ENCODE results near the gene INF2. TPM values are rescaled to one million over a fixed set of nuclear protein-coding genes. Genes with fewer than 3 reads are reported as not detected.

Gene INF2
- total and polyA plus RNA-seq, 2 donors (not counting 3 experiments of a cell fraction or from before 2014, with no cell fraction given), result 55.3 to 124 TPM

DNA sequence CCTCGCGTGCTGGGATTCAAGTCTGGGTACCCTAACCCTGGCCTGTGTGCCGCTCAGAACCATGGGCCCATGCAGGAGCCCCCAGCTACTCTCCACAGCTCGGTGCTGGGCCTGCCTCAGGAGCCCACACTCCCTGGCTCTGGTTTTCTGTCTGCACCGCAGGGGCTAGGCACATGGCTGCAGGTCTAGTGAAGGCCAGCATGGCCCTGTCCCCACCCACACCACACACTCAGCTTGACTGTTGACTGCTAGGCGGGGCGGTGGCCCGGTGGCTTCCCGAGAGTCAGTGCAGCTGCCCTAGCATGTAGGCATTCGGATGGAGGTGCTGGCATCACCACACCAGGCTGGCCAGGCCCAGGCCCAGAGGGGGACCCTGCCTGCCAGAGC lies 7.9 kb downstream of the INF2 start:
- dilution Hi-C loops (cut with MboI; ENCODE audit: extremely low pct_ligation_motif_present, low sequenced_read_pairs) (no loop called here), intact Hi-C loops (cut with micrococcal nuclease) (no loop called here)
- peaks cover 16% of the 10 kb centered on the region for H3K4me1 ChIP-seq (ENCODE audit: control insufficient read depth, extremely low read depth, insufficient read depth, low read length)
- DNase-seq (ENCODE audit: low read depth, low spot score), result no peak
- ChIA-PET POLR2A (no interaction called here), CTCF (interaction anchor here (0.5 to 2.7 kb wide), 3 partner anchors 12 to 32 kb away, joined by 3 to 8 read pairs (median 4); no protein-coding TSS in a partner anchor)
- no peak for FAIRE-seq
- peaks cover 83% of the 10 kb centered on the region for H3K79me2 ChIP-seq (ENCODE audit: control insufficient read depth, insufficient read depth, low read length)
- TF ChIP-seq POLR2AphosphoS5 (IDR thresholded peaks at IDR 0.05; ENCODE audit: insufficient read depth, low read depth, low read length) (no peak), POLR2A (IDR thresholded peaks at IDR 0.05; ENCODE audit: low read depth, low read length) (no peak), EZH2 (IDR thresholded peaks at IDR 0.05; ENCODE audit: borderline replicate concordance, low read depth, low read length, severe bottlenecking) (no peak)
- no TSS peak for BruUV-seq (replicated peaks)
- no peak overlapping the region for H3K9ac ChIP-seq (replicated peaks; ENCODE audit: extremely low read depth, insufficient read depth, low read length)
- no peaks in the 10 kb centered on the region for H3K9me3 ChIP-seq (replicated peaks; ENCODE audit: control insufficient read depth, insufficient read depth, low read length)
- no peak overlapping the region for H3K4me2 ChIP-seq (ENCODE audit: insufficient read depth, low read length)
- H3K4me3 ChIP-seq (replicated peaks in 1 of 3; ENCODE audit: insufficient read depth in 1 of 3, low read depth in 1 of 3, low read length in 3 of 3), result no peak overlapping the region
- no peak overlapping the region for H2AFZ ChIP-seq (ENCODE audit: low read depth, low read length)
- H3K9me1 ChIP-seq (replicated peaks; ENCODE audit: control insufficient read depth, extremely low read depth, insufficient read depth, low read length), result no peaks in the 10 kb centered on the region
- no peaks in the 10 kb centered on the region for H3K27me3 ChIP-seq (ENCODE audit: control insufficient read depth in 2 of 2, insufficient read depth in 2 of 2, low read length in 2 of 2)
- peaks cover 7 to 14% of the 10 kb centered on the region in 2 experiments for H3K36me3 ChIP-seq (ENCODE audit: control insufficient read depth in 2 of 2, extremely low read depth in 1 of 2, insufficient read depth in 2 of 2, low read length in 2 of 2)
- no peaks in the 10 kb centered on the region for H4K20me1 ChIP-seq (replicated peaks; ENCODE audit: control insufficient read depth, extremely low read depth, insufficient read depth, low read length)
- no peak overlapping the region for H3K27ac ChIP-seq (ENCODE audit: insufficient read depth, low read depth, low read length)

DNA sequence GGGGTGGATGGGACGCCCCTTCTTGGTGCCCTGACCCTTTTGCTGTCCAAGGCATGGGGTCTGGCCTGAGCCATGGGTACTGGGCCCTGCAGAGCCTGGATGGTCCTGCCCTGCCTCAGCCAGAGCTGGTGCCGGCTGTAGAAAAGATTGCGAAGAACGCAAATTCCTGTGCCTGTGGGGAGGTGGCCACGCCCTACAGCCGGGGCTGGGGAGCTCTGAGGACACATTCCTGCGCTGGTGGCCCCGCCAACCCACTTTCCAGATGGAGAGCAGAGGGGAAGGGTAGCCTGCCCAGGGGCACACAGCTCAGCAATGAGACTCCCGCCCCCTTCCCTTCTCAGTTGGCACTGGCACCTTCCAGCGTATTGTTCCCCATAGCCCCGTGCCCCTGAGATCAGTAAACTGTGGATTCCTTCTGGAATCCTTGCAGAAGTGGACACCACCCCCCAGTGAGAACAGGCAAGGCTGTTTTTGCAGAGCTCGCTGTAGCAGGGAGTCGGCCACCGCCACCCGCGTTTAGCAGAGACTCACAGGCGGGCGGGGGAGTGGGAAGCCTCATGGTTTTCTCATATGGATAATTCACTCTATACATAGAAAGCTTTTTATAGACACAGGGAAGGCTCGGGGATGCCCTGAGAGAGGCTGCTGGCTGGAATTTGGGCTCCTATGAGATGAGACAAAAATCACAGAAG lies 8.6 kb downstream of the INF2 start:
- Histone ChIP-seq H3K36me3 (ENCODE audit: control insufficient read depth in 2 of 2, extremely low read depth in 1 of 2, insufficient read depth in 2 of 2, low read length in 2 of 2) (peaks cover 7 to 19% of the 10 kb centered on the region in 2 experiments), H4K20me1 (replicated peaks; ENCODE audit: control insufficient read depth, extremely low read depth, insufficient read depth, low read length) (no peaks in the 10 kb centered on the region), H3K9ac (replicated peaks; ENCODE audit: extremely low read depth, insufficient read depth, low read length) (no peak overlapping the region), H2AFZ (ENCODE audit: low read depth, low read length) (no peak overlapping the region), H3K27ac (ENCODE audit: insufficient read depth, low read depth, low read length) (no peak overlapping the region), H3K4me3 (replicated peaks in 1 of 3; ENCODE audit: insufficient read depth in 1 of 3, low read depth in 1 of 3, low read length in 3 of 3) (no peak overlapping the region), H3K9me3 (replicated peaks; ENCODE audit: control insufficient read depth, insufficient read depth, low read length) (no peaks in the 10 kb centered on the region), H3K9me1 (replicated peaks; ENCODE audit: control insufficient read depth, extremely low read depth, insufficient read depth, low read length) (no peaks in the 10 kb centered on the region), H3K27me3 (ENCODE audit: control insufficient read depth in 2 of 2, insufficient read depth in 2 of 2, low read length in 2 of 2) (no peaks in the 10 kb centered on the region), H3K79me2 (ENCODE audit: control insufficient read depth, insufficient read depth, low read length) (peaks cover 76% of the 10 kb centered on the region), H3K4me2 (ENCODE audit: insufficient read depth, low read length) (no peak overlapping the region), H3K4me1 (ENCODE audit: control insufficient read depth, extremely low read depth, insufficient read depth, low read length) (peaks cover 16% of the 10 kb centered on the region)
- dilution Hi-C loops (cut with MboI; ENCODE audit: extremely low pct_ligation_motif_present, low sequenced_read_pairs) (no loop called here), intact Hi-C loops (cut with micrococcal nuclease) (no loop called here)
- DNase-seq (ENCODE audit: low read depth, low spot score) (no peak), FAIRE-seq (no peak)
- no TSS peak for BruUV-seq (replicated peaks)
- TF ChIP-seq POLR2A (IDR thresholded peaks at IDR 0.05; ENCODE audit: low read depth, low read length), result no peak
- TF ChIP-seq, protein P1, sequence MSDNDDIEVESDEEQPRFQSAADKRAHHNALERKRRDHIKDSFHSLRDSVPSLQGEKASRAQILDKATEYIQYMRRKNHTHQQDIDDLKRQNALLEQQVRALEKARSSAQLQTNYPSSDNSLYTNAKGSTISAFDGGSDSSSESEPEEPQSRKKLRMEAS (IDR thresholded peaks at IDR 0.05; ENCODE audit: insufficient read depth, insufficient read length), result no peak
- TF ChIP-seq EZH2 (IDR thresholded peaks at IDR 0.05; ENCODE audit: borderline replicate concordance, low read depth, low read length, severe bottlenecking), result no peak
- TF ChIP-seq JUN (IDR thresholded peaks at IDR 0.05; ENCODE audit: borderline replicate concordance, insufficient read depth, insufficient read length, low read depth), result no peak
- no peak for TF ChIP-seq GATA2 (IDR thresholded peaks at IDR 0.05; ENCODE audit: insufficient read depth, insufficient read length, low read depth, low read length)
- TF ChIP-seq, protein P2, sequence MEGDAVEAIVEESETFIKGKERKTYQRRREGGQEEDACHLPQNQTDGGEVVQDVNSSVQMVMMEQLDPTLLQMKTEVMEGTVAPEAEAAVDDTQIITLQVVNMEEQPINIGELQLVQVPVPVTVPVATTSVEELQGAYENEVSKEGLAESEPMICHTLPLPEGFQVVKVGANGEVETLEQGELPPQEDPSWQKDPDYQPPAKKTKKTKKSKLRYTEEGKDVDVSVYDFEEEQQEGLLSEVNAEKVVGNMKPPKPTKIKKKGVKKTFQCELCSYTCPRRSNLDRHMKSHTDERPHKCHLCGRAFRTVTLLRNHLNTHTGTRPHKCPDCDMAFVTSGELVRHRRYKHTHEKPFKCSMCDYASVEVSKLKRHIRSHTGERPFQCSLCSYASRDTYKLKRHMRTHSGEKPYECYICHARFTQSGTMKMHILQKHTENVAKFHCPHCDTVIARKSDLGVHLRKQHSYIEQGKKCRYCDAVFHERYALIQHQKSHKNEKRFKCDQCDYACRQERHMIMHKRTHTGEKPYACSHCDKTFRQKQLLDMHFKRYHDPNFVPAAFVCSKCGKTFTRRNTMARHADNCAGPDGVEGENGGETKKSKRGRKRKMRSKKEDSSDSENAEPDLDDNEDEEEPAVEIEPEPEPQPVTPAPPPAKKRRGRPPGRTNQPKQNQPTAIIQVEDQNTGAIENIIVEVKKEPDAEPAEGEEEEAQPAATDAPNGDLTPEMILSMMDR (IDR thresholded peaks at IDR 0.05; ENCODE audit: extremely low read depth in 1 of 2, insufficient read depth in 1 of 2, low read depth in 1 of 2, low read length in 2 of 2), result no peak
- no peak for TF ChIP-seq POLR2AphosphoS5 (IDR thresholded peaks at IDR 0.05; ENCODE audit: insufficient read depth, low read depth, low read length)
- no peak for TF ChIP-seq FOS (IDR thresholded peaks at IDR 0.05; ENCODE audit: borderline replicate concordance, insufficient read depth, low read length)
- no peak for TF ChIP-seq MYC (IDR thresholded peaks at IDR 0.05; ENCODE audit: low read depth, low read length)
- ChIA-PET POLR2A (no interaction called here), CTCF (interaction anchor here (0.5 to 2.7 kb wide), 4 partner anchors 11 to 32 kb away, joined by 3 to 8 read pairs (median 4); no protein-coding TSS in a partner anchor)

Measured in endothelial cell of umbilical vein (primary cell).